CD4-positive, alpha-beta T cell treated with Interleukin-4 for 1 hour (primary cell): ENCODE data around the gene TMED7.

Experiments used
- DNase-seq, 2 donors: peaks; one replicate each; pipeline ENCODE4 v3.0.0-alpha.2; 2020 to 2022

TMED7 gene

DNA sequence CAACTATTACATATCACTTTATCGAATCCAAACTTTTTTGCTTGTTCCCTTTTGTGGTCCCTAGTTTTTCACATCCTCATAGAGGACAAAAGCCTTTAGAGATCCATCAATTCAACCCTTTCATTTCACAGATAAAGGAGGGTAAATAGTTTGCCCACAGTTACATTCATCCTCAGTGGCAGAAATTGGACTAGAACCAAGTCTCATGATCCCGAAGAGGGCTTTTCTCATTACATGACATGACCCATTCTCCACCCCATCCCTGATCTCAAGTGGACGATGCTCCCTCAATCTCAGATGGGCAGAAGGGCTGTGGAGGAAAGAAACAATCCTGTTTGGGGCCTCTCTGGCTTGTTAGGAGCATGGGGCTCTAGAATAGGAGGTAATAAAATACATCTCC lies 46.6 kb downstream of the TMED7 start:
- no peak for DNase-seq

DNA sequence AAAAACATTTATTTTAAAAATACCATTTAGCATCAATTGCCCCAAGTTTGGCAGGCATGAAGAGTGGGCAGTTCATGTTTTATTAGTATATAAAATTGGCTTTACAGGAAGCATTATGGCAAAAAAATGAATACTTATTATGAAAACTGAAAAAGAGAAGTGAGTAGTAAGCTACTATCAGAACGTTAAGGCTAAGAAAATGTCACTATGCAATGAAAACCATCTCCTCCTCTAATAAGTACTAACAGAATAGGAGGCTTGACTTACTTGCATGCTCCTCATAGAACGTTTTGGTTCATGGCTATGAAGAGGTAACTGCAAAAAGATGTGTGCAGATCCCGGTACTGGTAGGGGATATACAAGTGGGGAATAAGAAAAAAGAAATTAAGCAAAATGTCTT lies 47.2 kb downstream of the TMED7 start:
- no peak for DNase-seq

DNA sequence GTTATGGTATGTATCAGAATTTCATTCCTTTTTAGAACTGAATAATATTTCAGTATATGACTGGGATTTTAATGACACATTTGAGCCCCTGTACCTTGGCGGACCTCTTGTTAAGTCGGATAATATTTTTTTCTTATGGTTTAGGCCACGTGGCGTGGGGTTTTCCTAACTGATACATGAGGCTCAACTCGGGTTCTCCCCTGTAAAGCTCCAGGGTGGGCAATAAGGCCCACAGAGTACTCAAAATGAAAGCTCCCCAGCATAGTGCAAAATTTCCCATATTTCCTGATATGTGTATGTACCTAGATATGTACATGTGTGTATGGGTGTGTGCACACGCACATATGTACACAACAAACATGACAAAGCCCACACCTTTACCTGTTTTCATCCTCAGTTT lies 48.1 kb downstream of the TMED7 start:
- no peak for DNase-seq

DNA sequence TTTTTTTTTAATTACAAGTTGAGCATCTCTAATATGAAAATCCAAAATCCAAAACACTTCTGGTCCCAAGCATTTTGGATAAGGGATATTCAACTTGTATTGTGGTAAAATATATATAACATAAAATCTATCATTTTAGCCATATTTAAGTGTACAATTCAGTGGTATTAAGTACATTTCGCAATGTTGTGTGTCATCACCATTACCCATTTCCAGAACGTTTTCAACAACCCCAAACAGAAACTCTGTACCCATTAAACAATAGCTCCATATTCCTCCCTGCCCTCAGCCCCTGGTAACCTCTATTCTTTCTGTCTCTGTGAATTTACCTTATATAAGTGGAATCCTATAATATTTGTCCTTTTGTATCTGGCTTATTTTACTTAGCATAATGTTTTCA lies 48.5 kb downstream of the TMED7 start:
- no peak for DNase-seq

DNA sequence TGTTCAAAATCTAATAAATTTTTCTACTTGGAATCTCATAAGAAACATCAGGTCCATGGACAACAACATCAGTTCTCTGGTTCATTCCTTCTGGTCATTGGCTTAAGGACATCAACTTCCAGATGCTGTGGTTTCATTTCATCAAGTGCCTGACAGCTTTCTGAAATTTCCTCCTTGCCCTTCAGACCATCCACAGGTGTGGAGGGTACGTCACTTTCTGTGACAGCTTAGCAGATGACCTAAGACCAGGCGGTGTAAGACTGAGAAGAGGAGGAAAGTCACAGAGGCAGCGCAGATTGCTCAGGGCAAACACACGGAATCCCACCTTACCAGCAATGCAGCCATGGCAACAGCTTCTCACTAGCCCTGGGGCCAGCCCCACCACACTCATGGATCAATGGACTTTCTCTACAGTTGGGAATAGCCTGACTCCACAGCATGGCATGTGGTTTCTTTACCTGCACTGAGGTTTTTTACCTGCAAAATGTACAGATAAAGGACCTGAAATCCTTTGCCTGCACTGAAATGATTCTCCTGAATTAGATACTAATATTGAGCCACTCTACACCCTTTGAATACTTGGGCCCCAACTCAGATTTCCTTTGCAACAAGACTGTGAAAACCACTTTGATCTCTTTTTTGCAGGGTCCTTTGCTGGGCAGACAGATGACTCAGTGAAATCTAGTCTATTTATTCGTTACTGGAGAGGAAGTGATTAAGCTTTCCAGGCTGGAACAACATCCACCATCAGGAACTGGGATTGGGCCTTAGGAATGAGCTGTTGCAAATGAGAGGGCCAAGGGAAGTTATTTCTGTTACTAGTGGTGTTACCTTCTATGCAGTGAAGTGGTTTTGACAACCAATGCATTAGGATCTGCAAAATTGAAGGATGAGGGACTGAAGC lies 50.4 kb downstream of the TMED7 start:
- no peak for DNase-seq

DNA sequence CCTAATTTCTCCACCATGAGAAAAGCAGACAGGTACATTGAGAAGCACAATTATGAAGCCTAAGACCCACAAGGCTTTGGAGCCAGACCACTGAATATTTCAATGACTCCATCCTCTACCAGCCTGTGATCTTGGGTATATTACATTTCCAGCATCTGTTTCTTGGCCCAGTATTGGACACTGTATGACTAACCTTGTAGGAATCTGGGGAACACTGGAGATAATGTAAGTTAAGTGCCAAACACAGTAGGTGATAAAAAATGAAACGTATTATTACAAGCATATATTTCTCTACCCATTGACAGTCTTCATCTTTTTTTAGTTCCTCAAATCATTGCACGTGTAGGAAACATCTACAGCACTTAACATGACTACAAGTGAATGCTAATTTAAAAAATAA lies 52.7 kb downstream of the TMED7 start:
- no peak for DNase-seq

DNA sequence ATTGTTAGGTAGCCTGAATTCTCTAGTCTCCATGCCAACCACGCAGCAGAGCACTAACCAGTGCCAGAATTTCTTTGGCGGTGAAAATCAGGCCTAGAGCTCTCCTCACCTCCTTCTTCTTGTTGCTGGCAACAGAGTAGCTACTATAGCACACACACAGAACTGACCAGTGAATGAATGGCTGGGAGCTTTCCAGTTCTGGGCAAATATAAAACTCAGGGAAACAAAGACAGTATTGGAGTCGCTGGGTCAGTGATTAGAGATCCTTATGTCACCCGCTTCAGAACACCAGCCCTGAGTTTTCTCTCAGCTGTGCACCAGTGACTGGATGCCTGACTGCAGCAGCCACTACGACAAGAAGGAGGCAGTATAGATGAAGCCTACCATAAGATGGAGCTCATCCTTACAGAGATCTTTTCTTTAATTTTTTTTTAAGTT lies 54.4 kb downstream of the TMED7 start:
- no peak for DNase-seq

- no peak for DNase-seq
Measured at GRCh38 chr5:115568668-115569067, 57.2 kb downstream of the TMED7 start.

DNA sequence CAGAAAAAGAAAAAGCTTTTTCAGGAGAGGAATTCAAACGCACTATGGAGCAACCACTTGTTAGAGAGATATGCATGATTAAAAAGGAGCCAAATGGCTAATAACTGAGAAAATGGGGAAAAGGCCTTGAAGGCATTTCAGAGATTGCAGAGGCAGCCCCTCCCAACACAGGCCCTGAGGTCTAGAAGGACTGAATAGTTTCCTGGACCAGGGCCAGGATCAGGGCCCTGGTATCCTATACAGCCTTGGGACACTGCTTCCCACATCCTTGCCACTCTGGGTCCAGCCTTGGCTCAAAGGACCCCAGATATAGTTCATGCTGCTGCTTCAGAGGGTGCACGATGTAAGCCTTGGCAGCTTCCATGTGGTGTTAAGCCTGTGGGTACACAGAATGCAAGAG lies 60.6 kb downstream of the TMED7 start:
- no peak for DNase-seq
